GM10266 (cell line): ENCODE measurements around the gene SLC2A13.
"Not testable (repeated sequence)": the region's sequence is repeated elsewhere in the genome, so short reads cannot be mapped to it uniquely, and the experiment has no call there.

ENCODE experiments used
- DNase-seq: peaks from one replicate; pipeline ENCODE4 v3.0.0; 2012; ENCODE audit errors: extremely low spot score
- TF ChIP-seq, protein P1 (sequence below): IDR thresholded peaks from 2 replicates; pipeline ENCODE4 v1.5.1; 2012; ENCODE audit warnings: mild to moderate bottlenecking, low read depth; ENCODE audit not compliant: control insufficient read depth, insufficient read depth; ENCODE audit errors: missing control alignments

Gene SLC2A13

GRCh38 chr12:39872425-39872824 is 233.5 kb downstream of the SLC2A13 start:
- no peak for DNase-seq
- TF ChIP-seq, protein P1, sequence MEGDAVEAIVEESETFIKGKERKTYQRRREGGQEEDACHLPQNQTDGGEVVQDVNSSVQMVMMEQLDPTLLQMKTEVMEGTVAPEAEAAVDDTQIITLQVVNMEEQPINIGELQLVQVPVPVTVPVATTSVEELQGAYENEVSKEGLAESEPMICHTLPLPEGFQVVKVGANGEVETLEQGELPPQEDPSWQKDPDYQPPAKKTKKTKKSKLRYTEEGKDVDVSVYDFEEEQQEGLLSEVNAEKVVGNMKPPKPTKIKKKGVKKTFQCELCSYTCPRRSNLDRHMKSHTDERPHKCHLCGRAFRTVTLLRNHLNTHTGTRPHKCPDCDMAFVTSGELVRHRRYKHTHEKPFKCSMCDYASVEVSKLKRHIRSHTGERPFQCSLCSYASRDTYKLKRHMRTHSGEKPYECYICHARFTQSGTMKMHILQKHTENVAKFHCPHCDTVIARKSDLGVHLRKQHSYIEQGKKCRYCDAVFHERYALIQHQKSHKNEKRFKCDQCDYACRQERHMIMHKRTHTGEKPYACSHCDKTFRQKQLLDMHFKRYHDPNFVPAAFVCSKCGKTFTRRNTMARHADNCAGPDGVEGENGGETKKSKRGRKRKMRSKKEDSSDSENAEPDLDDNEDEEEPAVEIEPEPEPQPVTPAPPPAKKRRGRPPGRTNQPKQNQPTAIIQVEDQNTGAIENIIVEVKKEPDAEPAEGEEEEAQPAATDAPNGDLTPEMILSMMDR: no peak

- TF ChIP-seq, protein P1: no peak
- no peak for DNase-seq
Measured at GRCh38 chr12:39868328-39868725, 237.6 kb downstream of the SLC2A13 start.

GRCh38 chr12:39867631-39868327 is 238.1 kb downstream of the SLC2A13 start:
- no peak for DNase-seq
- TF ChIP-seq, protein P1: no peak

DNA sequence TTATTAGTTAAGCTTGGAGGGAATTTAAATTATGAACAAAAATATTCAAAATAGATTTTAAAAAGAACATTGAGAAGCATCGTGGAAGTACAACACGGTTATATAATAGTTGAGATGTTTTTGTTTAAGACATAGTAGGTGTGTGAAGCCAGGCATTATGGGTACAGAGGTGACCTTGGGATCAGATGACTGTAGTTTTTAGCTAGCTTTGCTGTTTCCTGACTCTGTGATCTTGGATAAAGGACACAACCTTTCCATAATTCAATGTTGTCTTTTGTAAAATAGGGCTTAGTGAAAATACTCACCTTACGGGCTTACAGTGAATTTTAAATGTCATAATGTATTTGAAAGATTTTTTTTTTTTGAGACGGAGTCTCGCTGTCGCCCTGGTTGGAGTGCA is 239.7 kb downstream of the SLC2A13 start:
- TF ChIP-seq, protein P1: no peak
- no peak for DNase-seq

DNA sequence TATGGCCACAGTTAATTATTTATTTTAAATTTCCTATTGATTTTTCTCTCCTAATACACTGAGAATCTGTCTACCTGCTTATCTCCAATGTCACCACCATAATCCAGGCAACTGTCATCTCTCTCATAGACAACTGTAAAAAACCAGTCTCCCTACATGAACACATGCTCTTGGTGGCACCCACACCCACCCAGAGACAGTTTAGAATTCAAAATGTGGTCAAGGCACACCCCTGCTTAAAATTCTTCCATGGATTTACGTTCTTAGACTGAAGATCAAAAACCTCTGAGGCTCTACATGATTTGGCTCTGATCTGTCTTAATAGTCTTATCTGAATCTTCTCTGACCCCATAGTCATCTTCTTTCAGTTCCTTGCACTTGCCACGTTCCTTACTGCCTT is 245.2 kb downstream of the SLC2A13 start:
- DNase-seq: no peak
- TF ChIP-seq, protein P1: no peak

DNA sequence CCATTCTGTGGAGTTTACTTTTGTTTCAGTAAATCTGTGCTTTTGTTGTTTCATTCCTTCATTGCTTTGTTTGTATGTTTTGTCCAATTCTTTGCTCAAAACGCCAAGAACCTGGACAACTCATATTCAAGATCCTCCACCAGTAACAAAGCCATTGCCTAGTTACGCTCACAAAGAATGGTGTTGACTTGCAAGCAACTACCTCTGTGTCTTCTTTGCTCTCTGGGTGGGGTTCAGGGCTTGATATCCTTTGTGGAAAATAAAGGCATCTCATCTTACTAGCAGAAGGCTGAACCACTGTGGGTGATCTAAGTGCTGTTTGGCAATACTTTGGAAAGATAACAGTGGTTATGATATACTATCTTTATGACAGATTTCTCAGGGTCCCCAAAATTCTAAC is 252.9 kb downstream of the SLC2A13 start:
- TF ChIP-seq, protein P1: no peak
- DNase-seq: no peak

- DNase-seq: no peak
- TF ChIP-seq, protein P1: no peak
Measured at GRCh38 chr12:39852346-39852745, 253.5 kb downstream of the SLC2A13 start.

- not testable (repeated sequence) for DNase-seq
Measured at GRCh38 chr12:39848218-39848617, 257.7 kb downstream of the SLC2A13 start.
